ENCODE data around the gene TIAM2.
"Not testable (repeated sequence)": the region's sequence is repeated elsewhere in the genome, so short reads cannot be mapped to it uniquely, and the experiment has no call there.

Gene TIAM2

DNA sequence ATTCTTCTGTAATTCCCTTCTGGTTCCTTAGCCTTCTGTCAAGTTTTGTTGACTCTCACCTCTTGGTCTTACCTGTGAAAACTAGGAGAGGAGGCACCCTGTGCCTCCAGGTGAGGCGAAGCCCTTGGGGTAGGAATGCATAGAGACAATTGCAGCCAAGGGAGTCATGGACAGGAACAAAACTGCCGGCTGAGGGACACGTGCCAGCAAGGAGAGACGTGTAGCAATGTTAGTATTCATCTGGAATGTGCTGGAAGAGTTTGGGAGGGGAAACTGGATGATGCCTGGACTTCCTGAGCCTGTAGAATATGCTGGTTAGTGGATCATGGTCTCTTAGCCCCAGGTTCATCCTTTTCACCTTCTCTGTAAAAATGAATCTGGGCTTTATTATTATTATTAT lies 3.9 kb upstream of the TIAM2 start:
- DNase-seq = no peak

DNA sequence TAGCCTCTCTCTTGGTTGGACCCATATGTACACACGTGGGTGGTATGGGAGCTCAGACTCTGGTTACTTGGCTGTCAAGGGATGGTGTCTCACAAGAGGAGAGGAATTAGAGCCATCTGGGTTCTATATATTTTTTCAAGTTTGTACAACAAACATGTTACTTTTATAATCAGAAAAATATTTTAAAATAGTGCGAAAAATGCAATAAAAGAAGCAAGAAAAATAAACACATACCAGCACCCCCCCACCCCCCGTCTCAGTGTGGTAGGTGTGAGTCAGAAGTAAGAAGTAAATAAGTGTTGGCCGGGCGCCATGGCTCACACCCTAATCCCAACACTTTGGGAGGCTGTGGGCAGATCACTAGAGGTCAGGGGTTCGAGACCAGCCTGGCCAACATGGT lies 2.1 kb upstream of the TIAM2 start:
- no peak for DNase-seq

DNA sequence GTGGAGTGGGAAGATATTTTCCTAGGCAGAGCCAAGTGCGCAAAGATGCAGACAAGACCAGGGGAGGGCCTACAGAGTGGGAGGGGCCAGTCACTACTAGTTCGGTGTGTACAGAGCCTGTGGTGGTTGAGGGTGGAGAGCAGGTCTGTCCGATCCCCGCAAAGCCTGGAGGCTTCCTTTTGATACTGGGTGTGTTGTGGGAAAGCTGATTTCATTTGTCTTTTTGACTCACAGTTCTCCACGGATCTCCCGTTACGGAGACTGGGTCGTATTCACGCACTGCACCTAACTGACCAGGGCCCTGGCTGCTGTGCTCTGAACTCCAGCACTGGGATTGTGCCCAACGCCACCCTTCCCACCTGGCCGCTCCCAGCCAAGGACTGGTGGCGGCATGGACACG lies 1.4 kb upstream of the TIAM2 start:
- no peak for DNase-seq

DNA sequence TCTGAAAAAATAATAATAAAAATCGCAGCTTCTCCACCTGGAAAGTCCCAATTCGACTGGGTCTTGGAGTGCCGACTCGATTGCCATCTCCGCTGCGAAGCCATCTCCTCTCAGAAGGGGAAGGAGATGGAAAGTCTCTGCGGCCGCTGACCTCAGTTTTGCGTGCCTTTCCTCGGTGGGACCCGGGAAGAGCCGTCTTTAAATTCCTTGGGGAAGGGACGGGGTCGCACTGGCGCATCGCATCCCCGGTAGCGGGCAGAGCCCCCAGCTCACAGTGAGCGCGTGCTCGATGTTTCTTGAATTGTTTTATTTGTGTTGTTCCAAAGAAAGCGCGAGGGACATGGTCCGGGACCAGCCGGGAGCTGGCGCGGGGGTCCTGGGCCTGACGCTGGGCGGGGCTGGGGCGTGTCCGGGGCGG lies 270 bp upstream of the TIAM2 start:
- no peak for DNase-seq

GRCh38 chr6:154996016-154996590 lies 988 bp downstream of the TIAM2 start:
- no peak for DNase-seq

- no peak for DNase-seq
Observed at GRCh38 chr6:154996841-154997311, 1.8 kb downstream of the TIAM2 start.

GRCh38 chr6:154998855-154999254 lies 3.7 kb downstream of the TIAM2 start:
- no peak for DNase-seq

DNA sequence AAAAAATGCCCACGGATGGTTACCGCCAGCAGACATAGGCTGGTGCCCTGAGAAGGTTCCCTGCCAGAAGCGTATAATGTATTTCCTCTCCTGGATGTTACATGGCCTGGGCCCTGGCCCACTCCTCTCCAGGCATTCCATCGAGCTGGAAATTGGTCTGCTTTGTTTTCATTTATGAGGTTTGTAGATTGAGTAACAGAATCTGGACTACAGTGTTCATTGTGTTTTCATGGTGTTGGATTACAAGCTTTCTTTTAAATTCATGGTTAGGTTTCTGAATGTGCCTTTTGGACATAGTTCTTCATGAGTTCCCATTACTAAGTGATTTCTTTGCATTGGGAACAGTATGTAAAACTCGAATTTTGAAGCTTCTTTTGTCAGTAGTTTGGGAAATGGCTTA lies 6.4 kb downstream of the TIAM2 start:
- DNase-seq = no peak

DNA sequence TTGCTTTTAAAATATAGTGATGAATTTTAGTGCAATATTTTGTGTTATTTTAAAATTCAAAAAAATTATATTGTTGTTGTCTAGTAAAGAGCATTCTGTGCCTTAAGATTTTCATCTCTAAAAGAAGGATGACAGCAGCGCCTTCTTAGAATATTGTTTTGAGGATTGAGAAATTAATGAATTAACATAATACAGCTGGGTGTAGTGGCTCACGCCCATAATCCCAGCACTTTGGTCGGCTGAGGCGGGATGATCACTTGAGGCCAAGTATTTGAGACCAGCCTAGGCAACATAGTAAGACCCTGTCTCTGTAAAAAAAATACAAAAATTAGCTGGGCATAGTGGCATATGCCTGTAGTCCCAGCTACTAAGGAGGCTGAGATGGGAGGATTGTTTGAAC lies 6.8 kb downstream of the TIAM2 start:
- DNase-seq = no peak

DNA sequence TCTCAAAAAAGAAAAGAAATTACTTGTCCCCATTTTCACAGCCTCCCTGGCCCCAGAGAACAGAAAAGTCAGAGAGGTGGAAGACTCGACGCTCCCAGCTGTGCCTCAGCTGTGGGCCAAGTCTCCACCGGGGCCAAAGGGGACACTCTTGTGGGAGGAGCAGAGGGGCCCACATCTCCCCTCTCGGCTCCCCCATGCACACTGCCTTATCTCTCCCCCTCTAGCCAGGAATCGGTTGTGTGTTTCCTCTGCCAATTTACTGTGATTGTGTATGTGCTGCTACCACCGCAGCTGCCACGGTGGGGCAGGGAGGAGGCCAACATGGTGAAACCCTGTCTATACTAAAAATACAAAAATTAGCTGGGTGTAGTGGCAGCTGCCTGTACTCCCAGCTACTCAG lies 8.4 kb downstream of the TIAM2 start:
- no peak for DNase-seq

DNA sequence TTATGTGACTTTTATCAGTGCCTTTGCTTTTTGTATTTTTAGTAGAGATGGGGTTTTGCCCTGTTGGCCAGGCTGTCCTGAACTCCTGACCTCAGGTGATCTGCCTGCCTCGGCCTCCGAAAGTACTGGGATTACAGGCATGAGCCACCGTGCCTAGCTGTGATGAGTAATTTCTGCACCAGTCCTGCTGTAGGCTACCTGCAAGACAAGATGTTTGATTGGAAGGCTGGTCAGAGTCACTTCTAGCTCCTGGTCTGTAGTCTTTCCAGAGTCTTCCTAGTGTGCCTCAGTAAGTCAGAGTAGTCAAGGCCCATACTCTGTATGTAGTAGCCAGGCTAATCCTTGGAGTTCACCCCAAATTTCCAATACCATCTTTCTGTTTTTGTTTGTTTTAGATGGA lies 8.9 kb downstream of the TIAM2 start:
- no peak for DNase-seq

DNA sequence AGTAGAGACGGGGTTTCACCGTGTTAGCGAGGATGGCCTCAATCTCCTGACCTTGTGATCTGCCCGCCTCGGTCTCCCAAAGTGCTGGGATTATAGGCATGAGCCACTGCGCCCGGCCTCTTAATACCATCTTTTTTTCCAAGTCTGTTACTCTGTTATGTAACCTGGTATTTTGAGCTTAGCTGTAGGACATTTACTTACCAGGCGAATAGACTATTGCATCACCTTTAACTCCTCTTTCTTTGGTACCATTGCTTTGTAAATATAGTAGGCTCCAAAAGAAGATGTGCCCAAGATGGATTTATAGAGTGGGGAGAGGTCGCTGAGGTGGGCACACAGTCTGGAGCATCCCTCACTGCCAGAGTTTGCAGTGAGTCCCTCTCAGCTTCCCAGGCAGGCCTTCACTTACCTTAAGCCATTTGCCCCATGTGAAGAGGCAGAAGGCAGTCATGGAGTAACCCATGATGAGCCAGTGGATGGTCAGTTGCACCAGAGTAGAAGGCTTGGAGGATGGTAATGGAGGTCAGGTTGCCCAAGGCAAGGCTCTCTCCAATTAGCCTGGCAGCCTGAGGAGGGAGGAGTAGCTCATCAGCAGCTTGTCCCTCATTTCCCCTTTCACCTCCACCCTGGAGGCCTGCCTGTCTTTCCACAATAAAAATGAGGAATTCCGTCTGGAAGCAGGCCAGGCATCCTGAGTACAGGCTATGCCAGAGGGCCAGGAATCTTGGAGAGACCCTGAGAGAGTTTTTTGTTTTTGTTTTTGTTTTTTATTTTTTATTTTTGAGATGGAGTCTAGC lies 9.7 kb downstream of the TIAM2 start:
- DNase-seq = no peak

GRCh38 chr6:155008625-155009024 lies 13.5 kb downstream of the TIAM2 start:
- DNase-seq = no peak

DNA sequence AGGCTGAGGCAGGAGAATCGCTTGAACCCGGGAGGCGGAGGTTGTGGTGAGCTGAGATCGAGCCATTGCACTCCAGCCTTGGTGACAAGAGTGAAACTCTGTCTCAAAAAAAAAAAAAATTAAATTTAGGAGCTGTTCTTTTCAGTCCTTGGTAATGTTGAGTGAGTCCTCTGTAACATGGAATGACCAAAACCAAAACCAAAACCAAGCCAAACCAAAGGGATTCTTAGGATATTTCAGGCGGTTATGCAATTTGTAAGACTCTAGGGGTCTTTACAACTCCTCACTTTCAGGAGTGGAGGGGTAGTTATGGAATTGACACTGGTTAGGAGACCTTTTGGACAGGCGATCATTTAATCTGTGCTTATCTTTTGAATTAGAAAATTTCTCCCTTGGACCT lies 15.8 kb downstream of the TIAM2 start:
- DNase-seq = no peak

DNA sequence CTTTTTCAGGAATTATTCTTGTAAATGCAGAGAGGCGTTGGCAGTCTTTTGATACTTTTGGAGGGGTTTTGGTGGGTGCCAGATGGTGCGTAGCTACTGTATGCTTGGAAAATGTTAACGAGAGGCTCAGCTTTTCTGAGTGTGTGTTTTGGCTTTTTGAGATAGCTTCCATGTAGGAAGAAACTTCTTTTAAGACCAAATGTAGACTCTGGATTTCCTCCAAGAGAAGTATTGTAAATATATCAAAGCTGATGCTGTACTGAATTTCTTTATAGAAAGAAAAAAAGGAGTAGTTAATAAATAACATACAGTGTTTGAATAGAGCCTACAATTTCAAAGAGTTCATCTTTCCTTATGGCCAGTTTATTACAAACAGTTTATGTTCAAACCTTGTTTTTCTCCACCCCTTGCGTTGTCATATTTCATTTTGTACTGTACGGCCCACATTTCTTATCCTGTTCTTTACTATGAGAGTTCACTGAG lies 16.7 kb downstream of the TIAM2 start:
- no peak for DNase-seq

DNA sequence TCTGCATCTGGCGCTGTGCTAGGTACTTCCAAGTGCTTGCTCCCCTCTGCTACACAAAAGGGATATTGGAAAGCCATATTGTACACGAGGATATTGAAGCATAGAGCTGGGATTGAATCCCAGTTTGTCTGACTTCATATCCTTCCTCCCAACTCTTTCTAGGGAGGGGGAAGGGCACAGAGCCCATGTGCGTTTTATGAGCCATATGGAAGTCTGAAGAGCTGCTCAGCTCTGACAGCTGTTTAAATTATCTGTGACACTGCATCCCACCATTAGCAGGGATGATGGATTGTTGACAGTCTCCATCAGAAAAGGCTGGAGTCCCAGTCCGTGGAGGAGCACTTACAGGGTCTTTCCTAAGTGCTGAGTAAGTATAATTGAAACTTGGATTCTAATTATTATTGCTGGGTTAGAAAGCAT lies 18.4 kb downstream of the TIAM2 start:
- no peak for DNase-seq

GRCh38 chr6:155014137-155014536 lies 19.0 kb downstream of the TIAM2 start:
- DNase-seq = no peak

DNA sequence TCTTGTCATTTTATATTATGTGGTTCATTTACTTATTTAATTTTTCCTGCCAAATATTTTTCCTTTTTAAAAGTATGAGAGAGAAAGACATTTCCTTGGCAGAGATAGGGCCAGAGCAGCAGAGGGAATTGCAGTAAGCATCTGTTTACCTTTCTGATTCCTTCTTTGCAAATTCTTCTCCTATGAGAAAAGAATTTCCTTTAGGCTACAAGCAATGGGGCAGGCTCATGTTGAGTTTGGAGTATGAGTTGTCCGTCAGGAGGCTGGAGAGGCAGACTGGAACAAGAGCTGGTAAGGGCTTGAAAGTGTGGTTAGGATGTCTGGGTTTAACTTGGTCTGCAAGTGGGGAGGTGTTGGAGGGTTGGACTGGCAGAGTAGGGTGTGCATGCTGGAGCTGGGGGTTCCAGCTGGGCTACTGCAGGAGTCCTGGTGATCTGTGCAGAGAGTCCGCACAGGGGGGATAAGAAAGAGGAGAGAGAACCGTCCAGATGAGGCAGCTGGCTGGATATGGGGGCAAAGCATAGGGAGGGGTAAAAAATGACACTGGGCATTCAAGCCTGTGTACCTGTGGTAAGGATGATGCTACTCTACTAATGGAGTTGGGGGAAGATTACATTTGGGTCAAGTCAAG lies 19.7 kb downstream of the TIAM2 start:
- DNase-seq = no peak

- DNase-seq = not testable (repeated sequence)
Observed at GRCh38 chr6:155018415-155018814, 23.3 kb downstream of the TIAM2 start.

GRCh38 chr6:155021680-155022079 lies 26.6 kb downstream of the TIAM2 start:
- DNase-seq = no peak

- DNase-seq = no peak
Observed at GRCh38 chr6:155022721-155023120, 27.6 kb downstream of the TIAM2 start.

DNA sequence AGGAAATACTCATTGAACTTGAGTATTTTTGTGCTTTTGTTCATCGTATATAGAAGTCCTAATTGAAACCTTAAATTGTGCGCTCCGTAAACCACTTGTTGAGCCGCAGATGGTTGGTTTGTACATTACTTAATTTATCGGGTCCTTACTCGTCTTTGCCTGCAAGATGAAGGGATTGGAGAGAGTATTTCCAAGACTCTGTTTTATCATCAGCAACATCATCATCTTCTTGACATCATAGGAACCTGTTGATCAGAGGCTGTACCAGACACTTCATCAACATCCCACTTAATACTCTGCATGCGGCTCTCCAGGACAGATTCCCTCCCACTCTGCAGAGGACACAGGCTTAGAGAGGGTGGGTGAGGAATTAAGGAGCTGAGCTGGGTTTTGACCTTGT lies 28.6 kb downstream of the TIAM2 start:
- DNase-seq = no peak

GRCh38 chr6:155024391-155025027 lies 29.4 kb downstream of the TIAM2 start:
- DNase-seq = no peak
